NCI-H1048 (cell line): ENCODE results near the gene APBA3.

Experiments used
- DNase-seq: peaks from one replicate; lab custom pipeline; 2025; lab: John Stamatoyannopoulos, UW

The APBA3 gene

GRCh38 chr19:3761382-3762129 is at the start of gene APBA3:
TSS of gene APBA3 (minus strand) at chr19:3761692. CDS start at chr19:3760264, 1,428 bp downstream.
- DNase-seq, result peak; percentile 62

- DNase-seq, result no peak
Observed at GRCh38 chr19:3810708-3811355, 49.3 kb upstream of the APBA3 start.

GRCh38 chr19:3809881-3810707 is 48.6 kb upstream of the APBA3 start:
- no peak for DNase-seq

GRCh38 chr19:3808420-3809143 is 47.1 kb upstream of the APBA3 start:
- no peak for DNase-seq

- DNase-seq, result no peak
Observed at GRCh38 chr19:3807574-3808354, 46.3 kb upstream of the APBA3 start.

GRCh38 chr19:3807131-3807480 is 45.6 kb upstream of the APBA3 start:
- DNase-seq, result no peak

- no peak for DNase-seq
Observed at GRCh38 chr19:3805859-3806258, 44.4 kb upstream of the APBA3 start.

- no peak for DNase-seq
Observed at GRCh38 chr19:3804429-3804828, 42.9 kb upstream of the APBA3 start.

- DNase-seq, result no peak
Observed at GRCh38 chr19:3803986-3804385, 42.5 kb upstream of the APBA3 start.

GRCh38 chr19:3803114-3803888 is 41.8 kb upstream of the APBA3 start:
- no peak for DNase-seq

- DNase-seq, result no peak
Observed at GRCh38 chr19:3801412-3802096, 40.1 kb upstream of the APBA3 start.

GRCh38 chr19:3800996-3801395 is 39.5 kb upstream of the APBA3 start:
- DNase-seq, result no peak

- no peak for DNase-seq
Observed at GRCh38 chr19:3798137-3798536, 36.6 kb upstream of the APBA3 start.

GRCh38 chr19:3796358-3796757 is 34.9 kb upstream of the APBA3 start:
- no peak for DNase-seq

GRCh38 chr19:3793799-3794198 is 32.3 kb upstream of the APBA3 start:
- no peak for DNase-seq

GRCh38 chr19:3792114-3792513 is 30.6 kb upstream of the APBA3 start:
- DNase-seq, result no peak

- no peak for DNase-seq
Observed at GRCh38 chr19:3790941-3791340, 29.4 kb upstream of the APBA3 start.

- DNase-seq, result no peak
Observed at GRCh38 chr19:3790209-3790734, 28.8 kb upstream of the APBA3 start.

GRCh38 chr19:3788996-3789778 is 27.7 kb upstream of the APBA3 start:
- DNase-seq, result no peak
